ENCODE results near the gene CEP112. TPM values are rescaled to one million over a fixed set of nuclear protein-coding genes. Genes with fewer than 3 reads are reported as not detected.

The CEP112 gene
- total and polyA plus RNA-seq, 2 donors (not counting 3 experiments of a cell fraction or from before 2014, with no cell fraction given): 1.5 to 25.3 TPM

GRCh38 chr17:65750166-65750565 is 441.8 kb downstream of the CEP112 start:
- Histone ChIP-seq H3K27me3 (ENCODE audit: control insufficient read depth in 2 of 2, insufficient read depth in 2 of 2, low read length in 2 of 2) (no peaks in the 10 kb centered on the region), H3K27ac (ENCODE audit: insufficient read depth, low read depth, low read length) (no peak overlapping the region), H3K9me1 (replicated peaks; ENCODE audit: control insufficient read depth, extremely low read depth, insufficient read depth, low read length) (no peaks in the 10 kb centered on the region), H3K9me3 (replicated peaks; ENCODE audit: control insufficient read depth, insufficient read depth, low read length) (no peaks in the 10 kb centered on the region), H3K4me1 (ENCODE audit: control insufficient read depth, extremely low read depth, insufficient read depth, low read length) (peaks cover 3% of the 10 kb centered on the region), H4K20me1 (replicated peaks; ENCODE audit: control insufficient read depth, extremely low read depth, insufficient read depth, low read length) (no peaks in the 10 kb centered on the region), H3K9ac (replicated peaks; ENCODE audit: extremely low read depth, insufficient read depth, low read length) (no peak overlapping the region), H2AFZ (ENCODE audit: low read depth, low read length) (no peak overlapping the region), H3K4me3 (replicated peaks in 1 of 3; ENCODE audit: insufficient read depth in 1 of 3, low read depth in 1 of 3, low read length in 3 of 3) (no peak overlapping the region), H3K4me2 (ENCODE audit: insufficient read depth, low read length) (no peak overlapping the region), H3K36me3 (ENCODE audit: control insufficient read depth in 2 of 2, extremely low read depth in 1 of 2, insufficient read depth in 2 of 2, low read length in 2 of 2) (no peaks in the 10 kb centered on the region), H3K79me2 (ENCODE audit: control insufficient read depth, insufficient read depth, low read length) (no peaks in the 10 kb centered on the region)
- intact Hi-C loops (cut with micrococcal nuclease) (no loop called here), dilution Hi-C loops (cut with MboI; ENCODE audit: extremely low pct_ligation_motif_present, low sequenced_read_pairs) (no loop called here)
- no peak for TF ChIP-seq POLR2AphosphoS5 (IDR thresholded peaks at IDR 0.05; ENCODE audit: insufficient read depth, low read depth, low read length)
- TF ChIP-seq POLR2A (IDR thresholded peaks at IDR 0.05; ENCODE audit: low read depth, low read length): no peak
- TF ChIP-seq MYC (IDR thresholded peaks at IDR 0.05; ENCODE audit: low read depth, low read length): no peak
- TF ChIP-seq FOS (IDR thresholded peaks at IDR 0.05; ENCODE audit: borderline replicate concordance, insufficient read depth, low read length): no peak
- no peak for TF ChIP-seq MAX (IDR thresholded peaks at IDR 0.05; ENCODE audit: insufficient read depth, insufficient read length)
- TF ChIP-seq GATA2 (IDR thresholded peaks at IDR 0.05; ENCODE audit: insufficient read depth, insufficient read length, low read depth, low read length): no peak
- no peak for TF ChIP-seq EZH2 (IDR thresholded peaks at IDR 0.05; ENCODE audit: borderline replicate concordance, low read depth, low read length, severe bottlenecking)
- TF ChIP-seq, protein P1, sequence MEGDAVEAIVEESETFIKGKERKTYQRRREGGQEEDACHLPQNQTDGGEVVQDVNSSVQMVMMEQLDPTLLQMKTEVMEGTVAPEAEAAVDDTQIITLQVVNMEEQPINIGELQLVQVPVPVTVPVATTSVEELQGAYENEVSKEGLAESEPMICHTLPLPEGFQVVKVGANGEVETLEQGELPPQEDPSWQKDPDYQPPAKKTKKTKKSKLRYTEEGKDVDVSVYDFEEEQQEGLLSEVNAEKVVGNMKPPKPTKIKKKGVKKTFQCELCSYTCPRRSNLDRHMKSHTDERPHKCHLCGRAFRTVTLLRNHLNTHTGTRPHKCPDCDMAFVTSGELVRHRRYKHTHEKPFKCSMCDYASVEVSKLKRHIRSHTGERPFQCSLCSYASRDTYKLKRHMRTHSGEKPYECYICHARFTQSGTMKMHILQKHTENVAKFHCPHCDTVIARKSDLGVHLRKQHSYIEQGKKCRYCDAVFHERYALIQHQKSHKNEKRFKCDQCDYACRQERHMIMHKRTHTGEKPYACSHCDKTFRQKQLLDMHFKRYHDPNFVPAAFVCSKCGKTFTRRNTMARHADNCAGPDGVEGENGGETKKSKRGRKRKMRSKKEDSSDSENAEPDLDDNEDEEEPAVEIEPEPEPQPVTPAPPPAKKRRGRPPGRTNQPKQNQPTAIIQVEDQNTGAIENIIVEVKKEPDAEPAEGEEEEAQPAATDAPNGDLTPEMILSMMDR (IDR thresholded peaks at IDR 0.05; ENCODE audit: extremely low read depth in 1 of 2, insufficient read depth in 1 of 2, low read depth in 1 of 2, low read length in 2 of 2): no peak
- no peak for TF ChIP-seq JUN (IDR thresholded peaks at IDR 0.05; ENCODE audit: borderline replicate concordance, insufficient read depth, insufficient read length, low read depth)
- no TSS peak for BruUV-seq (replicated peaks)
- POLR2A ChIA-PET: no interaction called here
- CTCF ChIA-PET: interaction anchor here (0.9 kb wide), 1 partner anchor 13 kb away, joined by 3 read pairs; no protein-coding TSS in a partner anchor
- DNase-seq (ENCODE audit: low read depth, low spot score) (no peak), FAIRE-seq (no peak)

Measured in endothelial cell of umbilical vein (primary cell).